K562 (cell line): ENCODE measurements around the gene SYNE1. TPM values are rescaled to one million over a fixed set of nuclear protein-coding genes. Genes with fewer than 3 reads are reported as not detected.

Experiments used
- ATAC-seq: fragments of 200-7000 bp; cut with Tn5 transposase; 3 replicates; pipeline ENCODE4 v1.9.1; 2020; ENCODE audit warnings: moderate library complexity
- BruUV-seq: library from RNA; stranded (reverse); fragments of 400-500 nt; replicated peaks from 2 replicates; lab custom pipeline; 2021; lab: Mats Ljungman, UMichigan
- CTCF ChIA-PET: fragments of 300-600 bp; formaldehyde crosslinking; extraction: SDS; loops from one replicate; lab custom pipeline; 2021; ENCODE audit warnings: low intra/inter-chr PET ratio; lab: Yijun Ruan, JAX
- POLR2A ChIA-PET: fragments of 300-600, 350-650 bp; sonication (Branson Sonifier 250); formaldehyde crosslinking; extraction: SDS; loops from one replicate; lab custom pipeline; 2021; ENCODE audit warnings: antibody characterized with exemption, inconsistent platforms; lab: Yijun Ruan, JAX
- DNase-seq, 4 experiments: peaks; one replicate each; pipeline versions ENCODE4 v3.0.0 to v3.0.0-alpha.2; 2011 to 2018; ENCODE audit warnings: low spot score in 3 of 4, mixed read lengths in 3 of 4; ENCODE audit errors: extremely low read depth in 1 of 4
- FAIRE-seq: peaks from 2 replicates; lab custom pipeline; 2011; peaks lifted over from hg19 to GRCh38; lab: Jason Lieb, UNC
- H2AFZ ChIP-seq: 2 replicates; pipeline ENCODE4 v1.6.0; 2011; ENCODE audit warnings: low read depth, low read length, control low read depth, inconsistent platforms
- H3K27ac ChIP-seq: fragments of 200-600 bp; 3 replicates; pipeline ENCODE4 v1.8.0; 2011; ENCODE audit warnings: low read depth, mild to moderate bottlenecking, control low read depth, inconsistent platforms, low read length, moderate library complexity, mixed read lengths; ENCODE audit errors: extremely low read depth
- H3K27me3 ChIP-seq, 2 experiments: fragments of 300-600 bp in 1 of 2; 2 replicates in 1 of 2; 3 replicates in 1 of 2; pipeline versions ENCODE4 v1.6.0 to v1.8.0; 2011; ENCODE audit warnings: inconsistent platforms in 2 of 2, low read length in 2 of 2, mild to moderate bottlenecking in 1 of 2, mixed read lengths in 1 of 2, moderate library complexity in 1 of 2; ENCODE audit not compliant: control insufficient read depth in 2 of 2, insufficient read depth in 2 of 2
- H3K36me3 ChIP-seq: fragments of 300-600 bp; 3 replicates; pipeline ENCODE4 v1.8.0; 2011; ENCODE audit warnings: mild to moderate bottlenecking, low read length, inconsistent platforms; ENCODE audit not compliant: control insufficient read depth, insufficient read depth
- H3K4me1 ChIP-seq, 2 experiments: fragments of 200-600 bp in 1 of 2; replicated peaks in 1 of 2; 2 replicates in 1 of 2; 3 replicates in 1 of 2; pipeline versions ENCODE4 v1.5.1 to v1.8.0; 2011; ENCODE audit warnings: inconsistent platforms in 2 of 2, low read length in 2 of 2, mild to moderate bottlenecking in 1 of 2, mixed read lengths in 1 of 2, moderate library complexity in 1 of 2; ENCODE audit not compliant: control insufficient read depth in 2 of 2, insufficient read depth in 2 of 2
- H3K4me2 ChIP-seq: 2 replicates; pipeline ENCODE4 v1.6.1; 2011; ENCODE audit warnings: low read length, control low read depth, inconsistent platforms, mixed read lengths; ENCODE audit not compliant: insufficient read depth
- H3K4me3 ChIP-seq: fragments of 200-600 bp; sonication (generic), shearing (Covaris generic); 2 replicates; pipeline ENCODE4 v1.5.1; 2016; ENCODE audit warnings: control low read depth, inconsistent platforms
- H3K79me2 ChIP-seq: fragments of 200-600 bp; 3 replicates; pipeline ENCODE4 v1.8.0; 2011; ENCODE audit warnings: low read length, inconsistent platforms; ENCODE audit not compliant: control insufficient read depth, insufficient read depth
- H3K9ac ChIP-seq, 2 experiments: 2 replicates each; pipeline versions ENCODE4 v1.6.0 to v1.6.1; 2011; ENCODE audit warnings: low read depth in 2 of 2, low read length in 2 of 2, control low read depth in 1 of 2, inconsistent platforms in 1 of 2, mild to moderate bottlenecking in 1 of 2, mixed read lengths in 1 of 2; ENCODE audit not compliant: insufficient read depth in 1 of 2
- H3K9me1 ChIP-seq: one replicate; pipeline ENCODE4 v1.6.0; 2011; ENCODE audit warnings: inconsistent platforms, mild to moderate bottlenecking, low read length, moderate library complexity; ENCODE audit not compliant: control insufficient read depth, insufficient read depth
- H3K9me3 ChIP-seq: replicated peaks from 2 replicates; pipeline ENCODE4 v1.5.1; 2011; ENCODE audit warnings: low read depth, low read length, inconsistent platforms; ENCODE audit not compliant: control insufficient read depth, insufficient read depth
- H4K20me1 ChIP-seq: replicated peaks from 2 replicates; pipeline ENCODE4 v1.6.1; 2011; ENCODE audit warnings: low read length, inconsistent platforms, mixed read lengths; ENCODE audit not compliant: control insufficient read depth, insufficient read depth
- BDP1 ChIP-seq: IDR thresholded peaks from 3 replicates; pipeline ENCODE4 v1.6.1; 2011; ENCODE audit not compliant: insufficient read length, insufficient read depth
- CBX1 ChIP-seq: sonication (generic); IDR thresholded peaks from 2 replicates; pipeline ENCODE4 v1.6.1; 2016; ENCODE audit warnings: antibody characterized with exemption, low read depth, mild to moderate bottlenecking
- CBX3 ChIP-seq, 2 experiments: IDR thresholded peaks; 1 replicate in 1 of 2; 2 replicates in 1 of 2; pipeline ENCODE4 v1.6.1; 2012; ENCODE audit warnings: inconsistent platforms in 2 of 2, low read length in 2 of 2, borderline replicate concordance in 1 of 2, control low read depth in 1 of 2
- CBX5 ChIP-seq: IDR thresholded peaks from 2 replicates; pipeline ENCODE4 v1.6.1; 2014; ENCODE audit warnings: low read depth, borderline replicate concordance
- CHCHD3 ChIP-seq: fragments of 250-450 bp; sonication (Bioruptor Pico); IDR thresholded peaks from 2 replicates; pipeline ENCODE4 v2.1.2; 2022; ENCODE audit warnings: mild to moderate bottlenecking
- COPS2 ChIP-seq: fragments of 450-650 bp; conservative IDR thresholded peaks from 2 replicates; pipeline ENCODE4 v1.6.1; 2016; ENCODE audit warnings: mild to moderate bottlenecking, moderate library complexity
- HMG20B ChIP-seq: fragments of 250-450 bp; sonication (Bioruptor Pico); IDR thresholded peaks from 2 replicates; pipeline ENCODE4 v1.5.0; 2021; ENCODE audit warnings: mild to moderate bottlenecking
- KLF1 ChIP-seq: fragments of 450-650 bp; IDR thresholded peaks from 2 replicates; pipeline ENCODE4 v1.6.1; 2016; ENCODE audit warnings: missing genetic modification characterization, missing compliant biosample characterization
- NR2F6 ChIP-seq: fragments of 450-650 bp; formaldehyde crosslinking; IDR thresholded peaks from 2 replicates; pipeline ENCODE4 v1.4.0; 2020; ENCODE audit warnings: mild to moderate bottlenecking
- RBM15 ChIP-seq: fragments of 200-400 bp; formaldehyde crosslinking; IDR thresholded peaks from 2 replicates; pipeline ENCODE4 v1.6.1; 2018; ENCODE audit warnings: mild to moderate bottlenecking, low read length, moderate library complexity; ENCODE audit not compliant: insufficient read depth
- SIRT6 ChIP-seq: IDR thresholded peaks from one replicate; pipeline ENCODE4 v1.6.1; 2012; ENCODE audit warnings: low read depth, mild to moderate bottlenecking, control low read depth, inconsistent platforms, low read length, moderate library complexity
- SMARCA5 ChIP-seq: fragments of 450-650 bp; IDR thresholded peaks from 2 replicates; pipeline ENCODE4 v1.6.1; 2016
- ZNF143 ChIP-seq: sonication (generic); formaldehyde crosslinking; IDR thresholded peaks from 2 replicates; pipeline ENCODE4 v1.9.0; 2022; ENCODE audit warnings: mild to moderate bottlenecking, missing genetic modification reagents
- ZNF184 ChIP-seq: sonication (generic); formaldehyde crosslinking; IDR thresholded peaks from 2 replicates; pipeline ENCODE4 v1.5.0; 2020; ENCODE audit warnings: missing genetic modification reagents
- ZNF253 ChIP-seq: fragments of 250-450 bp; sonication (Bioruptor Pico); conservative IDR thresholded peaks from 2 replicates; pipeline ENCODE4 v1.6.1; 2021; ENCODE audit warnings: mild to moderate bottlenecking
- ZNF780A ChIP-seq: fragments of 250-450 bp; sonication (Bioruptor Pico); IDR thresholded peaks from 2 replicates; pipeline ENCODE4 v1.5.0; 2021; ENCODE audit warnings: mild to moderate bottlenecking
- WGBS: fragments of 100-300 bp; shearing (Covaris generic); methylation state at CpG from one replicate; pipeline ENCODE4 v1.1.6; 2016; ENCODE audit warnings: low coverage, mixed read lengths; ENCODE audit not compliant: insufficient coverage; ENCODE audit errors: missing lambda C conversion rate; 5-methylcytosine and 5-hydroxymethylcytosine counted together
- in situ Hi-C: fragments of 300-500 bp; cut with MboI; formaldehyde crosslinking; loops from 4 replicates; pipeline ENCODE4 v1.15.0; 2018; ENCODE audit warnings: inconsistent platforms, mixed read lengths
- intact Hi-C: fragments of 100-400 bp; cut with micrococcal nuclease; formaldehyde crosslinking; loops from 2 replicates; pipeline ENCODE4 v1.14.2; 2022
- polyA plus RNA-seq, 8 experiments: library from polyadenylated mRNA; depleted of rRNA in 4 of 8; stranded (reverse) in 5 of 8; unstranded in 3 of 8; fragments of >200 nt; fragmentation: Nextera tagmentation in 2 of 8; fragmentation: Illumina TruSeq in 1 of 8; extraction: Ambion mirVana in 2 of 8; extraction: Trizol in 1 of 8; gene quantifications; 2 replicates each; pipeline versions ENCODE4 v1.2.1 to v1.2.3, GENCODE V29; 2011 to 2014; ENCODE audit warnings: inconsistent platforms in 1 of 8, missing spikeins in 1 of 8
- total RNA-seq, 7 experiments: library from RNA; depleted of rRNA in 6 of 7; stranded (reverse); fragments of >200 nt in 6 of 7; fragmentation: Illumina TruSeq in 2 of 7; extraction: Trizol in 2 of 7; gene quantifications; 2 replicates each; pipeline versions ENCODE4 v1.2.1 to v1.2.3, GENCODE V29; 2011 to 2021; ENCODE audit warnings: low replicate concordance in 1 of 7
- TF ChIP-seq, protein P1 (sequence below): fragments of 250-450 bp; sonication (Bioruptor Pico); IDR thresholded peaks from 2 replicates; pipeline ENCODE4 v1.4.0; 2020

SYNE1 gene
- total and polyA plus RNA-seq, 9 of the 15 experiments (the other 6 are each of a cell fraction or from before 2014, with no cell fraction given) = under 0.01 to 0.42 (median 0.08) TPM; not detected in 1

DNA sequence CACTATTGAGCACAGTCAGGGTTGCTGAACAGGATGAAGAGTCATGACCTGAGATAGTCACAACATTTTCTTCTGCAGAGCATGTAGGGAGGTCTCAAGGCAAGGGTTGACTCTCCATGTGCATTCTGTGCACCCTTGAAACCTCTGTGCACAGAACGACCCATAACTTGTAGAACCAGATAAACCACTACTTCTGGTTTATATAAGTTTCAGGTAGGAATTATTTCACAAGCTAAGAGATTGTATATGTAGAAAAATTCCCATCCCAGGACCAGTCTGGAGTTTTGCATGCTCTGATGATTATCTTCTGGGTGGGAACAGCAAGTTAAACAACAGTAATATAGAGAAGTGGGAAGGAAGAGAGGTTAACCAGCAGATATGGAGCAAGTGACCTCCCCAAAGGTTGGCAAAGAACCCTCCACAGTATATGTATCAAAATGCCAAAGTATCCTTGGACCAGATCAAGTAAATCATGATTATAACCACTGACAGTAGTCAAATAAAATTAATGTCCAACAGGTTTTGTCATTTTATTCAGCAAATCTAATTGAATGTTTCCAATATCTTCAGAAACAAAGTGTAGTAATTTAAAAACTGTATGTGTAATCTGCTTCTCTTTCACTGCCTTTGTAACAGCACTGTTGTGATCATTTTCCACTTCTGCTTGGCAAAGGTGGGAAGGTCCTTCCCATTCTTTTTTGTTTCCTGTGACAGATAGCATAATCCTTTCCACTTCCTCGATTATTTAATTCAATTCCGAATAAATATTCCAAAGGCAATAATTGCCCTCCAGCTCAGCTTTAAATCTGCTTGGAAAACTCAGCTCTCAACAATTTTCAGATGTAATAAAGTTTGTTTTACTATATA, 104.4 kb downstream of the SYNE1 start:
- no peak for ATAC-seq
- H3K4me2 ChIP-seq = no peak overlapping the region
- H3K27ac ChIP-seq = no peak overlapping the region
- H3K9me3 ChIP-seq = peaks cover 6% of the 10 kb centered on the region
- H3K9me1 ChIP-seq = no peaks in the 10 kb centered on the region
- no peak for FAIRE-seq
- no peaks in the 10 kb centered on the region for H3K36me3 ChIP-seq
- H3K27me3 ChIP-seq = no peaks in the 10 kb centered on the region
- WGBS = 1% methylated on average over 3 of the region's 3 CpGs
- no peaks in the 10 kb centered on the region for H4K20me1 ChIP-seq
- intact Hi-C loops = no loop called here
- no peaks in the 10 kb centered on the region for H3K79me2 ChIP-seq
- H3K4me1 ChIP-seq = no peaks in the 10 kb centered on the region
- no peak overlapping the region for H3K9ac ChIP-seq
- in situ Hi-C loops = no loop called here
- TF ChIP-seq RBM15 = no peak
- TF ChIP-seq, protein P1, sequence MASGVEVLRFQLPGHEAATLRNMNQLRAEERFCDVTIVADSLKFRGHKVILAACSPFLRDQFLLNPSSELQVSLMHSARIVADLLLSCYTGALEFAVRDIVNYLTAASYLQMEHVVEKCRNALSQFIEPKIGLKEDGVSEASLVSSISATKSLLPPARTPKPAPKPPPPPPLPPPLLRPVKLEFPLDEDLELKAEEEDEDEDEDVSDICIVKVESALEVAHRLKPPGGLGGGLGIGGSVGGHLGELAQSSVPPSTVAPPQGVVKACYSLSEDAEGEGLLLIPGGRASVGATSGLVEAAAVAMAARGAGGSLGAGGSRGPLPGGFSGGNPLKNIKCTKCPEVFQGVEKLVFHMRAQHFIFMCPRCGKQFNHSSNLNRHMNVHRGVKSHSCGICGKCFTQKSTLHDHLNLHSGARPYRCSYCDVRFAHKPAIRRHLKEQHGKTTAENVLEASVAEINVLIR = no peak
- no peak for TF ChIP-seq SIRT6
- TF ChIP-seq HMG20B (CRISPR knock-in tag) = no peak
- no peak for TF ChIP-seq CBX1
- TF ChIP-seq SMARCA5 = no peak
- no peak for TF ChIP-seq NR2F6 (CRISPR knock-in tag)
- no peak for TF ChIP-seq CHCHD3
- no peak for TF ChIP-seq ZNF184
- no peak for TF ChIP-seq BDP1
- TF ChIP-seq COPS2 = no peak
- TF ChIP-seq CBX3 (IDR thresholded peaks at IDR 0.05; ENCODE audit: borderline replicate concordance in 1 of 2, low read length in 2 of 2) = no peak
- no peak for TF ChIP-seq ZNF253 (CRISPR knock-in tag)
- no peak for TF ChIP-seq ZNF143 (CRISPR knock-in tag)
- TF ChIP-seq ZNF780A (CRISPR knock-in tag) = no peak
- TF ChIP-seq CBX5 = no peak
- no peak for TF ChIP-seq KLF1 (tag)
- TF ChIP-seq, all 486 proteins: peak for 0
- no TSS peak for BruUV-seq
- DNase-seq = no peak
- POLR2A ChIA-PET = no interaction called here
- Histone ChIP-seq H3K4me3 (no peak overlapping the region), H2AFZ (no peak overlapping the region)
- CTCF ChIA-PET = interaction anchor here (0.6 kb wide), 1 partner anchor 21 kb away, joined by 3 read pairs; no protein-coding TSS in a partner anchor
